BLaER1 treated with 17β-estradiol and CSF1 and Interleukin-3, amounts not matched to agents 10 nM and 100 nM (cell line): Measurements from ENCODE around the gene NUDT1.

Experiments
- H3K27ac ChIP-seq, 11 experiments: shearing (Covaris generic); formaldehyde crosslinking; 2 replicates each; pipeline ENCODE4 v1.8.1; 2022
- H3K27me3 ChIP-seq, 11 experiments: shearing (Covaris generic); formaldehyde crosslinking; 2 replicates each; pipeline ENCODE4 v1.8.1; 2022
- H3K36me3 ChIP-seq, 11 experiments: shearing (Covaris generic); formaldehyde crosslinking; 2 replicates each; pipeline ENCODE4 v1.8.1; 2022
- H3K4me1 ChIP-seq, 10 experiments: shearing (Covaris generic); formaldehyde crosslinking; 2 replicates each; pipeline ENCODE4 v1.8.1; 2022
- H3K4me2 ChIP-seq, 11 experiments: shearing (Covaris generic); formaldehyde crosslinking; 2 replicates each; pipeline ENCODE4 v1.8.1; 2022
- H3K4me3 ChIP-seq, 10 experiments: shearing (Covaris generic); formaldehyde crosslinking; 2 replicates each; pipeline ENCODE4 v1.8.1; 2022
- H3K9ac ChIP-seq, 11 experiments: shearing (Covaris generic); formaldehyde crosslinking; 2 replicates each; pipeline ENCODE4 v1.8.1; 2022
- H3K9me3 ChIP-seq, 11 experiments: shearing (Covaris generic); formaldehyde crosslinking; replicated peaks in 1 of 11; 2 replicates each; pipeline ENCODE4 v1.8.1; 2022
- H4K20me1 ChIP-seq, 11 experiments: shearing (Covaris generic); formaldehyde crosslinking; 2 replicates each; pipeline ENCODE4 v1.8.1; 2022
- Cebpa-rat ChIP-seq, 11 experiments: shearing (Covaris generic); IDR thresholded peaks; 2 replicates each; pipeline ENCODE4 v1.8.1; 2022

The NUDT1 gene

DNA sequence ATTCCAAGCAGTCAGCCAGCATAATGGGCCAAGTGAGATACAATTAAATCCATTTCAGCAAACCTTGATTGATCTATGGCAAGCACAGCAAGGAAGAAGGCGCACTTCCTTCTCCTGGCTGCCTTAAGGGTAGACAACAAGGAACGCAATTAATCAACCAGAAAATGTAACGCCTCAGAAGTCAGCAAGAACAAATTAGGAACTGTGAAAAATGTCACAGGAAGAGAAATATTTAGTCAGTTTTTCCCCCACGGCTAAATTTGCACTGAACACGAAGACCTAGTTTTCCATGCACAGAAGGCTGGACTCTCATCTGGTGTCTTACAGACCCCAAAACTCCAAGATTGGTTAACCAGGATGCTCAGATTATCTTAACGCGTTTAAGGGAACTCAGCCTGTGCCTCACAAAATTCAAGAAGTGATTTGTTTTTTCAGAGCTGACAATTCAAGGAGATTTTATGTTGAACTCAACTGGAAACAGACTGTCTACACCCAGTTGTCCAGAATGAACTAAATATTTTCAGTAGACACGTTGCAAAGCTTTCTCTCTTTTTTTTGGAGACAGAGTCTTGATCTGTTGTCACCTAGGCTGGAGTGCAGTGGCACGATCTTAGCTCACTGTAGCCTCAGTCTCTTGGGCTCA, 58.0 kb downstream of the NUDT1 start:
- H3K27ac ChIP-seq = peak overlapping the region; percentile 44 to 95 (median 63)

More for the DNA sequence above, 58.0 kb downstream of the NUDT1 start:
- H3K27me3 ChIP-seq = no peaks in the 10 kb centered on the region
- peaks cover 0 to 88% (median 9%) of the 10 kb centered on the region in 11 experiments; a peak in 11 of 22 replicates for H4K20me1 ChIP-seq
- H3K9me3 ChIP-seq = peaks cover 0 to 17% (median 13%) of the 10 kb centered on the region in 11 experiments; a peak in 13 of 22 replicates
- peaks cover 52 to 86% (median 67%) of the 10 kb centered on the region in 10 experiments for H3K4me1 ChIP-seq
- no peak for TF ChIP-seq Cebpa-rat (IDR thresholded peaks at IDR 0.05)
- peak overlapping the region; percentile 78 to 98 (median 89) for H3K4me2 ChIP-seq
- H3K9ac ChIP-seq = peak overlapping the region; percentile 20 to 88 (median 59); a peak in 21 of 22 replicates
- H3K36me3 ChIP-seq = peaks cover 0 to 9% (median 0%) of the 10 kb centered on the region in 11 experiments; a peak in 4 of 22 replicates
- peak overlapping the region; percentile 21 to 60 (median 44); a peak in 19 of 20 replicates for H3K4me3 ChIP-seq
